HG03159 (cell line): ENCODE data around the gene CRB2.

ENCODE experiments used
- ATAC-seq: cut with Tn5 transposase; IDR thresholded peaks from one replicate; pipeline ENCODE4 v1.9.1; 2021; ENCODE audit warnings: mild to moderate bottlenecking, moderate library complexity; ENCODE audit not compliant: unreplicated experiment

Gene CRB2

DNA sequence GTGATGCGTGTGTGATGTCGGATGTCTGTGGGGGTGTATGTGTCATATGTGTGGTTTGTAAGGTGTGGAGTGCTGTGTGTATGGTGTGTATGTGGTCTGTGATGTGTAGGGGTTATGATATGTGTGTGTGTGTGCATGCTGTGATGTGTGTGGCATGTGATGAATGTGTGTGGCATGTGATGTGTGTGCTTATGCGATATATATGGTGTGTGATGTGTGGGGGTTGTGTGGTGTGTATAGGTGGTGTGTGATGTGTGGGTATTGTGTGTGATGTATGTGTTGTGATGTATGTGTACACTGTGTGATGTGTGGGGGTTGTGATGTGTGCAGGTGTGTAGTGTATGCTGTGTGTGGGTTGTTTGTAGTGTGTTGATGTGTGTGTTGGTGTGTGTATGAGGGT lies 9.2 kb upstream of the CRB2 start:
- ATAC-seq: no peak

GRCh38 chr9:123347289-123348060 lies 8.5 kb upstream of the CRB2 start:
- ATAC-seq: no peak

- ATAC-seq: no peak
These were observed 7.5 kb upstream of the CRB2 start for GRCh38 chr9:123348317-123348992.

DNA sequence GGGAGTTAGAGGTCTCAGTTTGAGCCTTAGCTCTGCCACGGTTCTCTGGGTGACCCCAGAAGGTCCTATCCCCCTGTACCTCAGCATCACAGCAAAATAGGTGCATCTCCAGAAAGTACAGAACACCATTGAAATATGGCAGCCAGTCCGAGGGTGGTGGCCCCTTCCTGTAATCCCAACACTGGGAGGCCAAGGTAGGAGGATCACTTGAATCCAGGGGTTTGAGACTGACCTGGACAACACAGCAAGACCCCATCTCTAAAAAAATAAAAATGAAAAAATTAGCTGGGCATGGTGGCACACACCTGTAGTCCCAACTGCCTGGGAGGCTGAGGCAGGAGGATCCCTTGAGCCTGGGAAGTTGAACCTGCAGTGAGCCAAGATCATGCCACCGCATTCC lies 7.0 kb upstream of the CRB2 start:
- ATAC-seq: no peak

GRCh38 chr9:123349691-123350480 lies 6.1 kb upstream of the CRB2 start:
- no peak for ATAC-seq

GRCh38 chr9:123350590-123351310 lies 5.2 kb upstream of the CRB2 start:
- ATAC-seq: no peak

DNA sequence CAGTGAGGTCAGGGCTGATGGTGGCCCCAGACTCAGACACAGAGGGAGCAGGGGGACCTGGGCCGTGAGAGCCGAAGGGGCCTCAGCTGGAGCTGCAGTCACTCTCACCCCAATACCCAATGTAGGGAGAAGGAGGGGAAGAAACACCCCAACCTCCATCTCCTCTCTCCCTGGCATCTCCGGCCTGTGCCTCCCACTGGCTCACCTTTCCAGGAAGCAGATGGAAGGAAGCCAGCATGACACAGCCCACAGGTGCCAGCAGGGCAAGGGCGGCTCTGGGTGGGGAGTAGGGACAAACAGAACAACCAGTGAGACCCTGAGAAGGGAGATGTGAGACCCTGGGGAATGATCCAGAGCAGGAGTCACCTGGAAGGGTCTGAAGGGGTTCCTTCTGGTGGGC lies 3.0 kb upstream of the CRB2 start:
- ATAC-seq: no peak

- peak; percentile 58 for ATAC-seq
These were observed 1.9 kb upstream of the CRB2 start for GRCh38 chr9:123353984-123354591.

DNA sequence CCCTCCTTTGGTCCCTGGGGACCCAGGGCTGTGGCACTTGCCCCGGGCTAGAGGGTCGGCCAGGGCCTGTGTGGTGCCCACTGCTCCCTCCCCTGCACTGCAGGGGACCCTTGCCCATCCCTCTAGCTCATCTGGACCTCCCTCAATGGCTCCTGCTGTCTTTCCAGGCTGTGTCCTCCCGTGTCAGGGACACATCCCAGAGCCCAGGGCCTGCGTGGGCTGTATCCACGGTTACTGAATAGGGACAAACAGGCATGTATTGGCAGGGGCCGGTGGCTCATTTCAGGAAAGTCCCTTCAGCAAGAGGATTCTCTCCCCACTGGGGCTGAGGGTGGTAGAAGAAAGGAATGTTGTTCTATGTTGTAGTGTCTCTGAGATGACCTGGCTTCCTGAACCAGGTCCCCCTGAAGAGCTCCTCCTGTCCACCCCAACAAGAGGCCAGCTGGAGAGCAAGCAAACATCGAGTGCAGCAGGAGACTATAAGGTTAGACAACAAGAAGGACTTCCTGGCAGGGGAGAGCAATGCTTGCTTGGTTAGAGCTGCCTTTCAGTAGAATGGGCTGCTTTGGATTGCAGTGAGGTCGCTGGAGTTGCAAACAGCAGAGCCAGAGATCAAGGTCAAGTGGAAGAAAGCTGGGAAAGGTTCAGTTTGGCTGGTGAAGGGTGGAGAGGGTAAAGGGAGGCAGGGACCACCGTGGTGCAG lies 1.0 kb upstream of the CRB2 start:
- no peak for ATAC-seq

DNA sequence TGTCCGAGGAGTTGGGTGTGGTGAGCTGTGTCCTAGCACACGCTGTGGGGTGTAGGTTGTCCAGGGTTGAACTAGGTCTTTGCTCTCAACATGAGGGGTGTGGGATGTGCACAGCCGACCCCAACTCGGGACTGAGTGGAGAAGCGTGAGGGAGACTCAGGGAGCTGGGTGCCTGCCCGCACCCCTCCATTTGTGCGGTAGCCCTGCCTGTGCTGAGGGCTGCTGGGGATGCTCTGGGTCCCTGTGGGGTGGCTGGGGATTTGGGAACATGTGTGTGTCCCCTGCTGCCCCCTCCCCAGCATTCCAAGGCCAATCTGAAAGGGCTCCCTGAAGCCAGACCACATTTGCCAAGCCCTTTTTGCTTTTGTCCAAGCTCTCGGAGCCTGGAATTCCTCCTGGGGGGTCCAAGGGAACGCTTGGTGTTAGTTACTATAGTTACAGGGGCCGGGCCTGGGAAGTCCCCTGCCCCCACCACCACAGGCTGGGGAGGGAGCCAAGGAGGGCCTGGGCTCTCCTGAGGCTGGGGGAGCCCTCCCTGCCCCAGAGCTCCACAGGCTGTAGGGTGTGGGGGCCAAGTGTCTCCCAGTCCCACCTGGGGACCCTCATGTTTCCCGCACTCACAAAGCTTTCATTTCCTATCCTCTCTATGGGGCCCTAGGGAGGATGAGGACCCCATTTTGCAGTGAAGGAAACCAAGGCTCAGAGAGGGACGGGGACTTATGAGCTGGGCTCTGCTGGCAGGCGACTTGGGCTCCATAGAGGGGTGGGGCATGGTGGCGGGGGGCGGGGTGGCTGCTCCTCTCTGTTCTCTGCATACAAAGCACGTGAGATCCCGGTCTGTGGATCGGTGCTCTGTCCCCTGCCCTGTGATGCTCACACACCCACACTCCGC lies 1.1 kb downstream of the CRB2 start:
- no peak for ATAC-seq

GRCh38 chr9:123357743-123358059 lies 1.7 kb downstream of the CRB2 start:
- no peak for ATAC-seq

DNA sequence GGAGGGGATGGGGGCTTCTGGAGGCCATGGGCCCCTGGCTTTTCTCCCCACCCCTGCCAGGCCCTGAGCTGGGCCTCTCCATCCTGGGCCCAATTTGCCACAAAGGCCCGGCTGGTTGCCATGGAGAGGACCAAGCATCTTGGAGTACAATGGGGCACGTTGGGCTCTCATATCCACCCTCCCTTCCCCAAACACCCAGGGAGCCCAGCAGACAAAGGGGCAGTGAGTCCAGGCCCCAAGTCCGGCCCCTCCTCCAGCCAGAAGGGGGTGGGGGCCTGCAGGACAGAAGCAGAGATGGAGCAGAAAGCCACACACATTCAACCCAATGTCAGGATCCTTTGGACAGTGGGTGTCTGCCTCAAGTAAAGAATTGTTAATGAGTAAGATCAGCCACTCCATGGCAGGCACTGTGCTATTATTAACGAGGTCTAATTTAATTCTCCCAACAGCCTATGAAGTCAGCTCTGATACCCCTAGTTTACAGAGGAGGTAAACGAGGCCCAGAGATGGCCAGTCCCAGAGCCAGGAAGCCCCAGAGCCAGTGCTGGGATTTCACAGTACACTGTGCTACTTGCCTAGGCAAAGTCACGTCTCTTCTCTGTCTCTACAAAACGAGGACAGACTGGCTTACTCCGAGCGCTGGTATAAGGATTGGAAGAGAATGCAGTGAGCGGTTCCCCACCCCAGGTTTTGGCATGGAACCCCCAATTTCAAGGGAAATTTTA lies 2.3 kb downstream of the CRB2 start:
- no peak for ATAC-seq

GRCh38 chr9:123359106-123359505 lies 3.1 kb downstream of the CRB2 start:
- ATAC-seq: no peak

DNA sequence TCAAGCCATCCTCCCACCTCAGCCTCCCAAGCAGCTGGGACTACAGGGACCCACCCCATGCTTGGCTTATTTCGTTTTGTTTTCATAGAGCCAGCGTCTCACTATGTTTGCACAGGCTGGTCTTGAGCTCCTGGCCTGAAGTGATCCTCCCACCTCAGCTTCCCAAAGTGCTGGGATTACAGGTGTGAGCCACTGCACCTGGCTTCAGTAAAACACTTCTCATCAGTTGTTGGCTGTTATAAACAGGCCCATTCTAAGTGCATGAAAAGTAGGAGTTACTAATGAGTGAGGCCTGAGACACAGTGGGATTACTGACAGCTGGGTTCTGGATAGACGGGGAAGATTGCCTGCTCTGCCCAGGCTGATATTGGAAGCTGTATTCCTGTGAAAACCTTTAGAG lies 3.5 kb downstream of the CRB2 start:
- ATAC-seq: no peak

GRCh38 chr9:123360161-123361085 lies 4.4 kb downstream of the CRB2 start:
- peak; percentile 37 for ATAC-seq

DNA sequence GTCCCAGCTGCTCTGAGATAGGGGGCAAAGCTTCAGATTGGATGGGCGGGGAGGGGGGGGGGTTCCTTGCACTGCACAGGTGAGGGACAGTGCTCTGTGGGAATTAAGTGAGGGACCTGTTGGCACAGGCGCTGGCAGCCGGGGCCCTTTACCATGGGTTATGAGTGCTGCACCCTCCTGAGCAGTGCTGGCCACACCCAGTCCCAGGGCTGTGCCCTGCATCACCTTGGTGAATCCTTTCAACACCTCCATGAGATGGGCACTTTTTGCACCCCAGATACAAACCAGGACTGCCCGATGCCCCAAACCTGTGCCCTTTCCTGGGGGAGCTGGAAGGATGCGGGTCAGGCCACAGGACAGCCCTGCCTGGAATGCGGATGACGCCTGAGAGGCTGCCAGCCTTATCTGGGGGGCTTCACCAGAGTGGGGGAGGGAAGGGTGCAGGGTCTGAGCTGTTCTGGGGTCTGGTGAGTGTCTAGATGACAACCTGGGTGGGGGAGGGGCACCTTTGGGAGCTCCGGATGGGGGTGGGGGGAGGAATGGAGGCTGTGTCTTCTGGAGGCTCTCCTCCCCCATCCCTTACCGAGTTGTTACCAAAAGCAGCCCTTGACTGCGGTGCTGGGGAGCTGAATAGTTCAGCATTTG lies 5.2 kb downstream of the CRB2 start:
- ATAC-seq: no peak
